Glutamatergic neuron (in vitro differentiated cells): ENCODE data around the gene HAVCR2. TPM values are rescaled to one million over a fixed set of nuclear protein-coding genes. Genes with fewer than 3 reads are reported as not detected.

Experiments
- DNase-seq: peaks from one replicate; pipeline ENCODE4 v3.0.0; 2022
- H3K27ac Mint-ChIP-seq: one replicate; pipeline ENCODE4 v1.8.0; 2020; ENCODE audit warnings: mild to moderate bottlenecking, mixed read lengths, inconsistent platforms; ENCODE audit not compliant: unreplicated experiment
- H3K27me3 Mint-ChIP-seq: one replicate; pipeline ENCODE4 v1.8.0; 2020; ENCODE audit warnings: mild to moderate bottlenecking, moderate library complexity, mixed read lengths, inconsistent platforms; ENCODE audit not compliant: unreplicated experiment
- H3K36me3 Mint-ChIP-seq: one replicate; pipeline ENCODE4 v1.8.0; 2020; ENCODE audit warnings: mild to moderate bottlenecking, mixed read lengths, inconsistent platforms; ENCODE audit not compliant: unreplicated experiment
- H3K4me1 Mint-ChIP-seq: one replicate; pipeline ENCODE4 v1.8.0; 2020; ENCODE audit warnings: mild to moderate bottlenecking, low read depth, mixed read lengths, inconsistent platforms; ENCODE audit not compliant: unreplicated experiment
- H3K4me3 Mint-ChIP-seq: one replicate; pipeline ENCODE4 v1.8.0; 2020; ENCODE audit warnings: mild to moderate bottlenecking, mixed read lengths, inconsistent platforms; ENCODE audit not compliant: unreplicated experiment
- H3K9me3 Mint-ChIP-seq: one replicate; pipeline ENCODE4 v1.8.0; 2020; ENCODE audit warnings: mild to moderate bottlenecking, moderate library complexity, mixed read lengths, inconsistent platforms; ENCODE audit not compliant: unreplicated experiment
- total RNA-seq: library from RNA; stranded (reverse); fragmentation: NEBNext Ultra II Directional; extraction: Animal tissue kit (Norgen Biotek cat#: 25700); gene quantifications from one replicate; pipeline ENCODE4 v1.2.1, GENCODE V29; 2021; ENCODE audit not compliant: unreplicated experiment
- TF ChIP-seq, protein P1 (sequence below): fragments of 200-600 bp; sonication (generic); IDR thresholded peaks from one replicate; pipeline ENCODE4 v1.5.0; 2021; ENCODE audit not compliant: partially characterized antibody, unreplicated experiment

HAVCR2 gene
- total RNA-seq, 1 donor from 2014 or later: not detected

DNA sequence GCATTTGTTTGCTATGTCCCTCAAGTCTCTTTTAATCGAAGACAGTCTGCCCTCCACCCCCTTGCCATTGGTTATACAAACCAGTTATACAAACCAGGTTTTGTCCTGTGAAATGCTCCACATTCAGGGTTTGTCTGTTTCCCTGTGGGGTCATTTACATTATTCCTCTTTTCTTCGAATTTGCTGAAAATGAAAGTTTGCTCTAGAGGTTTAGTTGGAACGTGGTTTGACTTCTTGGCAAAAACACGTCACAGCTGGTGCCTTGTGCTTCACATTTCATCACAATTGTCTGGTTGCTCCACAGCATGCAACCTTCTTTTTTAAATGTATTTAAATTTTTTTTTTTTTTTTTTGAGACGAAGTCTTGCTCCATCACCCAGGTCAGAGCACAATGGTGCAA is 4.2 kb upstream of the HAVCR2 start:
- H3K27ac Mint-ChIP-seq: no peak overlapping the region
- H3K4me3 Mint-ChIP-seq: no peak overlapping the region
- no peaks in the 10 kb centered on the region for H3K4me1 Mint-ChIP-seq
- TF ChIP-seq, protein P1, sequence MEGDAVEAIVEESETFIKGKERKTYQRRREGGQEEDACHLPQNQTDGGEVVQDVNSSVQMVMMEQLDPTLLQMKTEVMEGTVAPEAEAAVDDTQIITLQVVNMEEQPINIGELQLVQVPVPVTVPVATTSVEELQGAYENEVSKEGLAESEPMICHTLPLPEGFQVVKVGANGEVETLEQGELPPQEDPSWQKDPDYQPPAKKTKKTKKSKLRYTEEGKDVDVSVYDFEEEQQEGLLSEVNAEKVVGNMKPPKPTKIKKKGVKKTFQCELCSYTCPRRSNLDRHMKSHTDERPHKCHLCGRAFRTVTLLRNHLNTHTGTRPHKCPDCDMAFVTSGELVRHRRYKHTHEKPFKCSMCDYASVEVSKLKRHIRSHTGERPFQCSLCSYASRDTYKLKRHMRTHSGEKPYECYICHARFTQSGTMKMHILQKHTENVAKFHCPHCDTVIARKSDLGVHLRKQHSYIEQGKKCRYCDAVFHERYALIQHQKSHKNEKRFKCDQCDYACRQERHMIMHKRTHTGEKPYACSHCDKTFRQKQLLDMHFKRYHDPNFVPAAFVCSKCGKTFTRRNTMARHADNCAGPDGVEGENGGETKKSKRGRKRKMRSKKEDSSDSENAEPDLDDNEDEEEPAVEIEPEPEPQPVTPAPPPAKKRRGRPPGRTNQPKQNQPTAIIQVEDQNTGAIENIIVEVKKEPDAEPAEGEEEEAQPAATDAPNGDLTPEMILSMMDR: no peak
- no peak for DNase-seq
- no peaks in the 10 kb centered on the region for H3K27me3 Mint-ChIP-seq
- no peaks in the 10 kb centered on the region for H3K36me3 Mint-ChIP-seq
- H3K9me3 Mint-ChIP-seq: no peaks in the 10 kb centered on the region

- no peak for DNase-seq
- Mint-ChIP-seq H3K27ac (no peak overlapping the region), H3K4me1 (no peaks in the 10 kb centered on the region), H3K4me3 (no peak overlapping the region), H3K9me3 (no peaks in the 10 kb centered on the region), H3K27me3 (no peaks in the 10 kb centered on the region), H3K36me3 (no peaks in the 10 kb centered on the region)
- TF ChIP-seq, protein P1: no peak
These were observed 900 bp upstream of the HAVCR2 start for GRCh38 chr5:157109744-157110143.

- H3K36me3 Mint-ChIP-seq: no peaks in the 10 kb centered on the region
- H3K9me3 Mint-ChIP-seq: no peaks in the 10 kb centered on the region
- no peaks in the 10 kb centered on the region for H3K4me1 Mint-ChIP-seq
- no peak for DNase-seq
- no peak overlapping the region for H3K27ac Mint-ChIP-seq
- no peaks in the 10 kb centered on the region for H3K27me3 Mint-ChIP-seq
- TF ChIP-seq, protein P1: no peak
- H3K4me3 Mint-ChIP-seq: no peak overlapping the region
These were observed 1.3 kb downstream of the HAVCR2 start for GRCh38 chr5:157107508-157107907.

DNA sequence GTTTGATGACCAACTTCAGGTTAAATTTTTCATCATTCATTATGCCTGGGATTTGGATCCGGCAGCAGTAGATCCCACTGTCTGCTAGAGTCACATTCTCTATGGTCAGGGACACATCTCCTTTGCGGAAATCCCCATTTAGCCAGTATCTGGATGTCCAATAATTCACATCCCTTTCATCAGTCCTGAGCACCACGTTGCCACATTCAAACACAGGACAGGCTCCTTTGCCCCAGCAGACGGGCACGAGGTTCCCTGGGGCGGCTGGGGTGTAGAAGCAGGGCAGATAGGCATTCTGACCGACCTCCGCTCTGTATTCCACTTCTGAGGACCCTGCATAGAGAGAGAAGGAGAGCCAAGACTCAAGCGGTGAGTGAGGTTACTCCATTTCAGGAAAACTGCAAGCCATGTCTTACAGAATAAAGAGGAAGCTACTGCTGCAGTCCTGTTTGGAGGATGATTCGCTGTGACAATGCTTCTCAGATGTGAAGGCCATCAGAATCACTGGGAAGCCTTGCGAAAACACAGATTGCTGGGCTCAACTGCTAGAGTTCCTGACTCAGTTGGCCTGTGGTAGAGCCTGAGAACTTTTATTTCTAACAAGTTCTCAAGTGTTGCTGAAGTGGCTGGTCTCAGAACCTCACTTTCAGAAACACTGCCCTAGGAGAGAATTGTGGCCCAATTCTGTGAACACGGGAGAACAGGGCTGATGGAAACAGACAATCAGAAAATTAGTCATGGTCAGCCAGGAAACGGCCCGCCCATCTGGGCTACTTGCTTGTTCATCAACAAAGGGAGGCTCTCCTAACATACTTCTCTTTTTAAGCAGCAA is 2.0 kb downstream of the HAVCR2 start:
- no peak overlapping the region for H3K27ac Mint-ChIP-seq

More for the DNA sequence above, 2.0 kb downstream of the HAVCR2 start:
- H3K36me3 Mint-ChIP-seq: no peaks in the 10 kb centered on the region
- TF ChIP-seq, protein P1: no peak
- H3K27me3 Mint-ChIP-seq: no peaks in the 10 kb centered on the region
- no peaks in the 10 kb centered on the region for H3K4me1 Mint-ChIP-seq
- no peak for DNase-seq
- H3K4me3 Mint-ChIP-seq: no peak overlapping the region
- no peaks in the 10 kb centered on the region for H3K9me3 Mint-ChIP-seq
